ENCODE measurements around the gene CLIC4. TPM values are rescaled to one million over a fixed set of nuclear protein-coding genes. Genes with fewer than 3 reads are reported as not detected.

CLIC4 gene
- total RNA-seq, 1 donor, result 711 TPM

GRCh38 chr1:24761582-24761981 is 16.3 kb downstream of the CLIC4 start:
- no peak overlapping the region for H3K4me2 ChIP-seq (ENCODE audit: insufficient read depth, low read length)
- peak overlapping the region; percentile 64 for H3K27ac ChIP-seq (ENCODE audit: low read depth, low read length)
- H3K27me3 ChIP-seq (ENCODE audit: insufficient read depth, low read length), result no peaks in the 10 kb centered on the region
- H3K4me1 ChIP-seq (ENCODE audit: insufficient read depth, low read length), result peaks cover 53% of the 10 kb centered on the region
- peaks cover 7% of the 10 kb centered on the region for H3K36me3 ChIP-seq (ENCODE audit: insufficient read depth, low read length)
- no peak overlapping the region for H2AFZ ChIP-seq (ENCODE audit: low read length)
- peaks cover 75% of the 10 kb centered on the region for H4K20me1 ChIP-seq (ENCODE audit: insufficient read depth, low read length)
- H3K4me3 ChIP-seq (ENCODE audit: insufficient read depth, low read length), result no peak overlapping the region
- no peak for TF ChIP-seq CTCF (IDR thresholded peaks at IDR 0.05; ENCODE audit: extremely low read depth, low read depth, low read length)
- DNase-seq (ENCODE audit: insufficient read length, low spot score, missing footprints), result no peak
- H3K9me3 ChIP-seq (ENCODE audit: low read depth, low read length), result no peaks in the 10 kb centered on the region
- H3K79me2 ChIP-seq (ENCODE audit: insufficient read depth, low read length), result peaks cover 99% of the 10 kb centered on the region

- H4K20me1 ChIP-seq (ENCODE audit: insufficient read depth, low read length), result peaks cover 75% of the 10 kb centered on the region
- DNase-seq (ENCODE audit: insufficient read length, low spot score, missing footprints), result no peak
- TF ChIP-seq CTCF (IDR thresholded peaks at IDR 0.05; ENCODE audit: extremely low read depth, low read depth, low read length), result no peak
- no peaks in the 10 kb centered on the region for H3K9me3 ChIP-seq (ENCODE audit: low read depth, low read length)
- peak overlapping the region; percentile 64 for H3K27ac ChIP-seq (ENCODE audit: low read depth, low read length)
- peak overlapping the region; percentile 15 for H3K4me2 ChIP-seq (ENCODE audit: insufficient read depth, low read length)
- peaks cover 56% of the 10 kb centered on the region for H3K4me1 ChIP-seq (ENCODE audit: insufficient read depth, low read length)
- peaks cover 10% of the 10 kb centered on the region for H3K36me3 ChIP-seq (ENCODE audit: insufficient read depth, low read length)
- H3K27me3 ChIP-seq (ENCODE audit: insufficient read depth, low read length), result no peaks in the 10 kb centered on the region
- H3K4me3 ChIP-seq (ENCODE audit: insufficient read depth, low read length), result no peak overlapping the region
- peaks cover 99% of the 10 kb centered on the region for H3K79me2 ChIP-seq (ENCODE audit: insufficient read depth, low read length)
- no peak overlapping the region for H2AFZ ChIP-seq (ENCODE audit: low read length)
These were observed 17.0 kb downstream of the CLIC4 start for GRCh38 chr1:24762133-24762676.

GRCh38 chr1:24763671-24764070 is 18.4 kb downstream of the CLIC4 start:
- Histone ChIP-seq H3K27ac (ENCODE audit: low read depth, low read length) (no peak overlapping the region), H4K20me1 (ENCODE audit: insufficient read depth, low read length) (peaks cover 70% of the 10 kb centered on the region)

GRCh38 chr1:24764439-24764838 is 19.2 kb downstream of the CLIC4 start:
- DNase-seq (ENCODE audit: insufficient read length, low spot score, missing footprints), result no peak
- Histone ChIP-seq H3K27ac (ENCODE audit: low read depth, low read length) (peak overlapping the region; percentile 34), H3K9me3 (ENCODE audit: low read depth, low read length) (no peaks in the 10 kb centered on the region), H3K79me2 (ENCODE audit: insufficient read depth, low read length) (peaks cover 99% of the 10 kb centered on the region), H3K4me3 (ENCODE audit: insufficient read depth, low read length) (no peak overlapping the region), H3K4me2 (ENCODE audit: insufficient read depth, low read length) (no peak overlapping the region), H3K27me3 (ENCODE audit: insufficient read depth, low read length) (no peaks in the 10 kb centered on the region), H3K4me1 (ENCODE audit: insufficient read depth, low read length) (peaks cover 72% of the 10 kb centered on the region), H3K36me3 (ENCODE audit: insufficient read depth, low read length) (peaks cover 13% of the 10 kb centered on the region), H4K20me1 (ENCODE audit: insufficient read depth, low read length) (peaks cover 69% of the 10 kb centered on the region), H2AFZ (ENCODE audit: low read length) (no peak overlapping the region)
- TF ChIP-seq CTCF (IDR thresholded peaks at IDR 0.05; ENCODE audit: extremely low read depth, low read depth, low read length), result no peak

More at GRCh38 chr1:24763671-24764070, 18.4 kb downstream of the CLIC4 start:
- Histone ChIP-seq H3K4me1 (ENCODE audit: insufficient read depth, low read length) (peaks cover 68% of the 10 kb centered on the region), H3K4me3 (ENCODE audit: insufficient read depth, low read length) (no peak overlapping the region), H3K79me2 (ENCODE audit: insufficient read depth, low read length) (peaks cover 99% of the 10 kb centered on the region), H3K36me3 (ENCODE audit: insufficient read depth, low read length) (peaks cover 13% of the 10 kb centered on the region), H3K27me3 (ENCODE audit: insufficient read depth, low read length) (no peaks in the 10 kb centered on the region), H3K9me3 (ENCODE audit: low read depth, low read length) (no peaks in the 10 kb centered on the region), H3K4me2 (ENCODE audit: insufficient read depth, low read length) (no peak overlapping the region), H2AFZ (ENCODE audit: low read length) (no peak overlapping the region)
- TF ChIP-seq CTCF (IDR thresholded peaks at IDR 0.05; ENCODE audit: extremely low read depth, low read depth, low read length), result no peak
- no peak for DNase-seq (ENCODE audit: insufficient read length, low spot score, missing footprints)

Data from osteoblast (primary cell).